ENCODE data around the gene LCN9.

- TF ChIP-seq EP300 (IDR thresholded peaks at IDR 0.05) (no peak), POLR2A (IDR thresholded peaks at IDR 0.05) (no peak)
Observed at GRCh38 chr9:135697226-135697625, 34.1 kb downstream of the LCN9 start.

Measured in stomach (tissue), 4 donors.